Osteocyte (in vitro differentiated cells): ENCODE data around the gene ZPR1. TPM values are rescaled to one million over a fixed set of nuclear protein-coding genes. Genes with fewer than 3 reads are reported as not detected.
"Not testable (repeated sequence)": the region's sequence is repeated elsewhere in the genome, so short reads cannot be mapped to it uniquely, and the experiment has no call there.

Source experiments
- DNase-seq: peaks from one replicate; pipeline ENCODE4 v3.0.0; 2021; ENCODE audit warnings: mixed read lengths; ENCODE audit not compliant: unreplicated experiment; ENCODE audit errors: extremely low spot score
- H3K27ac Mint-ChIP-seq: one replicate; pipeline ENCODE4 v1.8.0; 2021; ENCODE audit warnings: mild to moderate bottlenecking, mixed read lengths; ENCODE audit not compliant: unreplicated experiment
- H3K27me3 Mint-ChIP-seq: one replicate; pipeline ENCODE4 v1.8.0; 2021; ENCODE audit warnings: mixed read lengths; ENCODE audit not compliant: unreplicated experiment
- H3K36me3 Mint-ChIP-seq: one replicate; pipeline ENCODE4 v1.8.0; 2021; ENCODE audit warnings: mixed read lengths; ENCODE audit not compliant: unreplicated experiment
- H3K4me1 Mint-ChIP-seq: one replicate; pipeline ENCODE4 v1.8.0; 2021; ENCODE audit warnings: mixed read lengths; ENCODE audit not compliant: unreplicated experiment
- H3K4me3 Mint-ChIP-seq: one replicate; pipeline ENCODE4 v1.8.0; 2021; ENCODE audit warnings: mild to moderate bottlenecking, moderate library complexity, mixed read lengths; ENCODE audit not compliant: unreplicated experiment
- H3K9me3 Mint-ChIP-seq: one replicate; pipeline ENCODE4 v1.8.0; 2021; ENCODE audit warnings: mixed read lengths; ENCODE audit not compliant: unreplicated experiment
- total RNA-seq: library from RNA; stranded (reverse); gene quantifications from 2 replicates; pipeline ENCODE4 v1.2.1, GENCODE V29; 2021
- TF ChIP-seq, protein P1 (sequence below): fragments of 200-600 bp; sonication (generic); IDR thresholded peaks from 2 replicates; pipeline ENCODE4 v1.5.0; 2021; ENCODE audit warnings: antibody characterized with exemption, mild to moderate bottlenecking, moderate library complexity

ZPR1 gene
- total RNA-seq, 1 donor from 2014 or later = 35.1 TPM

DNA sequence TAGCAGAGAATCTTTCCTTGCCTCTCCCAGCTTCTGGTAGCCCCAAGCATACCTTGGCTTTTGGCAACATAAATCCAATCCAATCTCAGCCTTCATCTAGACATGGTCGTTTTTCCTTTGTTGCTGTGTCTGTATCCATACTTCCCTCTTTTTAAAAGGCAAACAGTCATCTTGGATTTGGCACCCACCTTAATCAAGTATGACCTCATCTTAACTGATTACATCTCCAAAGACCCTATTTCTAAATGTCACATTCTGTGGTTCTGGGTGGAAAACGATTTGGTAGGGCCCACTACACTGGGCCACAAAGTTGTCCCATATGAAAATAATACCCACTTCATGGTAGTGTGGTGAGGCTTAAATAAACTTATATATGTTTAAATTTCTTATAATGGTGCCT, 15.9 kb downstream of the ZPR1 start:
- DNase-seq = no peak
- Mint-ChIP-seq H3K9me3 (no peaks in the 10 kb centered on the region), H3K4me1 (peaks cover 23% of the 10 kb centered on the region), H3K27me3 (no peaks in the 10 kb centered on the region), H3K4me3 (peak overlapping the region; percentile 95), H3K27ac (peak overlapping the region; percentile 98), H3K36me3 (peaks cover 7% of the 10 kb centered on the region)
- TF ChIP-seq, protein P1, sequence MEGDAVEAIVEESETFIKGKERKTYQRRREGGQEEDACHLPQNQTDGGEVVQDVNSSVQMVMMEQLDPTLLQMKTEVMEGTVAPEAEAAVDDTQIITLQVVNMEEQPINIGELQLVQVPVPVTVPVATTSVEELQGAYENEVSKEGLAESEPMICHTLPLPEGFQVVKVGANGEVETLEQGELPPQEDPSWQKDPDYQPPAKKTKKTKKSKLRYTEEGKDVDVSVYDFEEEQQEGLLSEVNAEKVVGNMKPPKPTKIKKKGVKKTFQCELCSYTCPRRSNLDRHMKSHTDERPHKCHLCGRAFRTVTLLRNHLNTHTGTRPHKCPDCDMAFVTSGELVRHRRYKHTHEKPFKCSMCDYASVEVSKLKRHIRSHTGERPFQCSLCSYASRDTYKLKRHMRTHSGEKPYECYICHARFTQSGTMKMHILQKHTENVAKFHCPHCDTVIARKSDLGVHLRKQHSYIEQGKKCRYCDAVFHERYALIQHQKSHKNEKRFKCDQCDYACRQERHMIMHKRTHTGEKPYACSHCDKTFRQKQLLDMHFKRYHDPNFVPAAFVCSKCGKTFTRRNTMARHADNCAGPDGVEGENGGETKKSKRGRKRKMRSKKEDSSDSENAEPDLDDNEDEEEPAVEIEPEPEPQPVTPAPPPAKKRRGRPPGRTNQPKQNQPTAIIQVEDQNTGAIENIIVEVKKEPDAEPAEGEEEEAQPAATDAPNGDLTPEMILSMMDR = no peak

DNA sequence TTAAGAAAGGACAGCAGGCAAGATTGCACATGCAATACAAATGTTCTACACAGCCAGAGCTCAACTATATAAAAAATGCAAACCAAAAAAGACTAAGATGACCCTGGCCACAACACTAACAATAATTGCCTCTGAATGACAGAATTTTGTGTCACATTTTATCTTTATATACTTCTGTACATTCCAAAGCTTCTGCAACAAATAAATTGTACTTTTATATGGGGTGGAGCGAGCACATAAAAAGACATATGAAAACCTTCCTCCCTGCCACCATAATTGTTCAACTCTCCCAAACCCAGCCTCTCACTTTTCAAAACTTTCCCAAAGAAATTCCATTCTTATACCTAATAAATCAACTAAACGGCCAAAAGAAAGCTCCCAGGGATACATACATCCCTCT, 25.7 kb downstream of the ZPR1 start:
- H3K27ac Mint-ChIP-seq = no peak overlapping the region

DNA sequence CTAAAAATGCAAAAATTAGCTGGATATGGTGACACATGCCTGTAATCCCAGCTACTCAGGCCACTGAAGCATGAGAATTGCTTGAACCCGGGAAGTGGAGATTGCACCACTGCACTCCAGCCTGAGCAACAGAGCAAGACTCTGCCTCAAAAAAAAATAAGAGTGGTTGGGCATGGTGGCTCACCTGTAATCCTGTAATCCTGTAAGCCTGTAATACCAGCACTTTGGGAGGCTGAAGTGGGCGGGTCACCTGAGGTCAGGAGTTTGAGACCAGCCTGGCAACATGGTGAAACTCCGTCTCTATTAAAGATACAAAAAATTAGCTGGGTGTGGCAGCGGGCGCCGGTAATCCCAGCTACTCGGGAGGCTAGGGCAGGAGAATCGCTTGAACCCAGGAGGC, 31.8 kb downstream of the ZPR1 start:
- H3K4me3 Mint-ChIP-seq, H3K27me3 Mint-ChIP-seq, DNase-seq, H3K9me3 Mint-ChIP-seq, H3K4me1 Mint-ChIP-seq, H3K27ac Mint-ChIP-seq: not testable (repeated sequence)
- H3K36me3 Mint-ChIP-seq = peaks cover 50% of the 10 kb centered on the region

More for the DNA sequence above, 25.7 kb downstream of the ZPR1 start:
- Mint-ChIP-seq H3K4me1 (no peaks in the 10 kb centered on the region), H3K36me3 (peaks cover 46% of the 10 kb centered on the region), H3K9me3 (no peaks in the 10 kb centered on the region), H3K27me3 (no peaks in the 10 kb centered on the region), H3K4me3 (no peak overlapping the region)
- TF ChIP-seq, protein P1 = no peak
- no peak for DNase-seq

DNA sequence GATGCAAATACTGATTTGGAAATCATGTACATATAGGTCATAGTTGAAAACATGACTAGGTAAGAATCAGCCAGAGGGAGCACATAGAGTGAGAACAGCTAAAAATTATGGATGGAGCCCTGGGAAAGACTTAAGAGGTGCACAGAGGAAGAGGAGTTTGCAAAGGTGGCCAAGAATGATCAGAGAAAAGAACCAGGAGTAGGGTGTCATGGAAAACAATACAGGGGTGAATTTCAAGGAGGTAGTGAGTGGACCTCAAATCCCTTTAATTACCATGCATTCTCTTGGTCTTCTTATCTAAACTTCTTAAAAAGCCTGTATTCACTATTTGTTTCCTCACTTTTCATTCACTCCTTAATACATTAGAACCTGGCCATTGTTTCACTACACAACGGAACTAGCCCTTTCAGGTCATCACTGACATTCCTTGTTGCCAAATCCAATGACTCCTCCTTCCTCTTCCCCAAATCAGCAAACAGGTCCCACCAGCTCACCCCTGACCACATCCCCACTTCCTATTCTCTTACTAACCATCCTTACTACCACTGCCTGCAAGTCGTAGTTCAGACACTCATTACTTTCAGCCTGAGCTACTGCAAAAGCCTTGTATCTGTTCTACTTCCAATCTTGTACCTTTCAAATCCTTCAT, 37.6 kb downstream of the ZPR1 start:
- Mint-ChIP-seq H3K27ac (no peak overlapping the region), H3K36me3 (peaks cover 38% of the 10 kb centered on the region), H3K27me3 (no peaks in the 10 kb centered on the region), H3K4me3 (no peak overlapping the region), H3K9me3 (no peaks in the 10 kb centered on the region), H3K4me1 (no peaks in the 10 kb centered on the region)
- TF ChIP-seq, protein P1 = no peak
- DNase-seq = no peak

DNA sequence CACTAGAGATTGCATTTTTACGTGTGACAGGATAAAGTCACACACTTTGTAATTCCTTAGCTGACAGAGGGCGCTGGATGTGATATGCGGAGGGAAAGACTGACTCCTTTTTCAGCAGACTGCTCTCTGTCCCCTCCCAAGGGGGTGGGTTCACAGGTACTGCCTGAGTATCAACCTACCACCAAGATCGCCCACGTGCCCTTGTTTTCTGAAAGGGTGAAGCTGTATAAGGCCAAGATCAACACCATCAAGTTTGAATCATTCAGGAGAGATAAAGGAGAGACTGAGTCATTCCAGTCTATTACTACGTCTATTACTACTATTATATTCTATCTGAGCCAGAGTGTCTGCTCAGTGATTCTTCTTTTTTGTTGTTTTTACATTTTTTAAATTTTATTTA, 45.7 kb downstream of the ZPR1 start:
- Mint-ChIP-seq H3K27ac (peak overlapping the region; percentile 55), H3K27me3 (no peaks in the 10 kb centered on the region), H3K9me3 (no peaks in the 10 kb centered on the region), H3K36me3 (peaks cover 9% of the 10 kb centered on the region), H3K4me1 (peaks cover 27% of the 10 kb centered on the region), H3K4me3 (no peak overlapping the region)
- peak; percentile 42 for DNase-seq
- TF ChIP-seq, protein P1 = no peak

DNA sequence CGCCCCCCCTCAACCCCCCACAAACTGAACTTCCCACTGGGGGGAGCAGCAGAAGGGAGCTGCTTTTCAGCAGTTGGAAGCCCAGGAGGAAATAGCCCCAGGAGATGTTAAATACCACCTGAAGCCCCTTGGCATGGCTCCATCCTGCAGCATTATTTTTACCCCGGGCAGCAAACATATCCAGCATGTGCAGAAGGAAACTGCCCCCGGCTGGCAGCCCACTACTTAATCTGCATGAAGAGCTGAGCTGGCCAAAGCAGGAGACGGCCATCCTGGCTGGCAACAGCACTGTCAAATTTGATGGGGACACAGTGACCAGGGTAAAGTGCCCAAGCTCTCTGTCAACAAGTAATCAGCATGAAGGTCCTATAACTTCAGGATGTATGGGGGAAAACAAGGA, 47.1 kb downstream of the ZPR1 start:
- Mint-ChIP-seq H3K27me3 (no peaks in the 10 kb centered on the region), H3K4me3 (no peak overlapping the region), H3K4me1 (peaks cover 27% of the 10 kb centered on the region), H3K27ac (no peak overlapping the region), H3K36me3 (peaks cover 3% of the 10 kb centered on the region), H3K9me3 (no peaks in the 10 kb centered on the region)
- peak; percentile 64 for DNase-seq
- TF ChIP-seq, protein P1 = no peak
